Small intestine (tissue), 7 donors: ENCODE data around the gene PRKAR1B. TPM values are rescaled to one million over a fixed set of nuclear protein-coding genes. Genes with fewer than 3 reads are reported as not detected.
A peak's percentile ranks its signal among the peaks of the same experiment; 100 is the strongest.

Experiments
- DNase-seq, 2 donors: peaks; one replicate each; pipeline versions ENCODE4 v3.0.0 to v3.0.0-alpha.2; 2013
- FAIRE-seq: peaks from 2 replicates; lab custom pipeline; 2012; peaks lifted over from hg19 to GRCh38; lab: Jason Lieb, UNC
- H3K27ac ChIP-seq, 3 donors: one replicate each; pipeline ENCODE4 v1.5.1; 2013; ENCODE audit warnings: low read length in 2 of 3, mild to moderate bottlenecking in 2 of 3, control low read depth in 1 of 3, inconsistent platforms in 1 of 3, low read depth in 1 of 3, moderate library complexity in 1 of 3
- H3K27me3 ChIP-seq, 3 donors: one replicate each; pipeline ENCODE4 v1.6.1; 2013; ENCODE audit warnings: low read length in 3 of 3, inconsistent platforms in 1 of 3; ENCODE audit not compliant: control insufficient read depth in 3 of 3, insufficient read depth in 3 of 3
- H3K36me3 ChIP-seq, 3 donors: one replicate each; pipeline ENCODE4 v1.6.1; 2013; ENCODE audit warnings: low read length in 3 of 3, inconsistent platforms in 1 of 3, low read depth in 1 of 3, mild to moderate bottlenecking in 1 of 3, moderate library complexity in 1 of 3; ENCODE audit not compliant: control insufficient read depth in 3 of 3, insufficient read depth in 2 of 3
- H3K4me1 ChIP-seq, 3 donors: one replicate each; pipeline ENCODE4 v1.6.1; 2013; ENCODE audit warnings: low read length in 2 of 3, inconsistent platforms in 1 of 3, low read depth in 1 of 3, mild to moderate bottlenecking in 1 of 3, moderate library complexity in 1 of 3; ENCODE audit not compliant: control insufficient read depth in 3 of 3, insufficient read depth in 2 of 3
- H3K4me3 ChIP-seq, 3 donors: one replicate each; pipeline ENCODE4 v1.5.1; 2013; ENCODE audit warnings: low read length in 3 of 3, control low read depth in 1 of 3, inconsistent platforms in 1 of 3, low read depth in 1 of 3, mild to moderate bottlenecking in 1 of 3, moderate library complexity in 1 of 3
- H3K9me3 ChIP-seq, 2 donors: one replicate each; pipeline ENCODE4 v1.6.1; 2013; ENCODE audit warnings: low read depth in 1 of 2, low read length in 1 of 2; ENCODE audit not compliant: control insufficient read depth in 2 of 2, insufficient read depth in 1 of 2
- WGBS, 3 donors: extraction: QIAGEN DNeasy Blood & Tissue Kit; methylation state at CpG; one replicate each; pipeline ENCODE4 v1.1.7; 2013; 5-methylcytosine and 5-hydroxymethylcytosine counted together
- polyA plus RNA-seq, 4 donors: library from polyadenylated mRNA; stranded (reverse) in 3 of 4; unstranded in 1 of 4; fragments of 200-250 nt in 3 of 4; fragments of 120-200 nt in 1 of 4; gene quantifications; one replicate each; pipeline versions ENCODE4 v1.2.1 to v1.2.3, GENCODE V29; 2013
- donor health status: healthy with polysubstance abuse.
- donor health status: control.
- donor health status: control.
- donor health status: Bipolar disorder and iron deficiency.
- donor health status: healthy.

The PRKAR1B gene
- polyA plus RNA-seq, 4 donors = 9.5 to 32.3 (median 18.6) TPM

- FAIRE-seq (no peak), DNase-seq (peak in 1 of 2 donors; percentile 88)
- WGBS, 3 donors = 2 to 6% (median 5%) methylated on average over 60 to 72 of the region's 72 CpGs
- H3K27me3 ChIP-seq = peaks cover 0 to 23% (median 6%) of the 10 kb centered on the region in 3 donors
- H3K4me3 ChIP-seq = peak overlapping the region in 2 of 3 donors; percentile 42 to 89
- no peaks in the 10 kb centered on the region for H3K9me3 ChIP-seq
- H3K4me1 ChIP-seq = peaks cover 0 to 32% (median 0%) of the 10 kb centered on the region in 3 donors
- peaks cover 0 to 16% (median 0%) of the 10 kb centered on the region in 3 donors for H3K36me3 ChIP-seq
- peak overlapping the region in 1 of 3 donors; percentile 89 for H3K27ac ChIP-seq
Measured at GRCh38 chr7:521221-522070, 205.6 kb downstream of the PRKAR1B start.

- no peak for FAIRE-seq
- Histone ChIP-seq H3K4me1 (peaks cover 0 to 36% (median 0%) of the 10 kb centered on the region in 3 donors), H3K36me3 (peaks cover 0 to 20% (median 0%) of the 10 kb centered on the region in 3 donors), H3K9me3 (no peaks in the 10 kb centered on the region), H3K4me3 (peak overlapping the region; percentile 30 to 89 (median 42)), H3K27me3 (peaks cover 0 to 23% (median 6%) of the 10 kb centered on the region in 3 donors), H3K27ac (peak overlapping the region in 1 of 3 donors; percentile 89)
- peak in 1 of 2 donors; percentile 79 for DNase-seq
- WGBS, 3 donors = 2 to 7% (median 3%) methylated on average over 50 to 63 of the region's 63 CpGs
Measured at GRCh38 chr7:520503-521161, 206.4 kb downstream of the PRKAR1B start.

GRCh38 chr7:519484-520390, 207.3 kb downstream of the PRKAR1B start, which contains the start of gene PDGFA:
TSS of gene PDGFA (minus strand) at chr7:519846. CDS start at chr7:519001, 845 bp downstream.
- no peak for FAIRE-seq
- WGBS, 3 donors = 0 to 1% (median 1%) methylated on average over 26 to 118 of the region's 132 CpGs

GRCh38 chr7:518630-519483, 208.2 kb downstream of the PRKAR1B start:
- H3K27me3 ChIP-seq = peaks cover 0 to 23% (median 6%) of the 10 kb centered on the region in 3 donors
- FAIRE-seq = no peak

More at GRCh38 chr7:519484-520390, 207.3 kb downstream of the PRKAR1B start, which contains the start of gene PDGFA:
- Histone ChIP-seq H3K27me3 (peaks cover 0 to 23% (median 6%) of the 10 kb centered on the region in 3 donors), H3K27ac (peak within 1 kb of the TSS; percentile 88 to 99 (median 93)), H3K4me1 (peaks cover 0 to 45% (median 0%) of the 10 kb centered on the region in 3 donors), H3K36me3 (peaks cover 0 to 28% (median 0%) of the 10 kb centered on the region in 3 donors), H3K4me3 (peak within 1 kb of the TSS; percentile 66 to 89 (median 89)), H3K9me3 (no peaks in the 10 kb centered on the region)
- DNase-seq = peak in 1 of 2 donors; percentile 84

GRCh38 chr7:517774-518629, 209.1 kb downstream of the PRKAR1B start:
- peaks cover 0 to 38% (median 0%) of the 10 kb centered on the region in 3 donors for H3K36me3 ChIP-seq
- WGBS, 3 donors = 0 to 1% (median 1%) methylated on average over 45 to 70 of the region's 70 CpGs
- no peaks in the 10 kb centered on the region for H3K9me3 ChIP-seq
- H3K4me1 ChIP-seq = peaks cover 0 to 52% (median 0%) of the 10 kb centered on the region in 3 donors
- peaks cover 0 to 17% (median 2%) of the 10 kb centered on the region in 3 donors for H3K27me3 ChIP-seq
- peak overlapping the region; percentile 88 to 99 (median 93) for H3K27ac ChIP-seq
- FAIRE-seq (no peak), DNase-seq (peak; percentile 76 to 78)
- peak overlapping the region; percentile 66 to 89 (median 89) for H3K4me3 ChIP-seq

More at GRCh38 chr7:518630-519483, 208.2 kb downstream of the PRKAR1B start:
- Histone ChIP-seq H3K36me3 (peaks cover 0 to 29% (median 0%) of the 10 kb centered on the region in 3 donors), H3K27ac (peak overlapping the region; percentile 88 to 99 (median 93)), H3K9me3 (no peaks in the 10 kb centered on the region), H3K4me1 (peaks cover 0 to 51% (median 0%) of the 10 kb centered on the region in 3 donors), H3K4me3 (peak overlapping the region; percentile 66 to 89 (median 89))
- DNase-seq = peak; percentile 83 to 92
- 0 to 1% (median 1%) methylated on average over 52 to 93 of the region's 93 CpGs for WGBS, 3 donors

- H3K27ac ChIP-seq = peak overlapping the region; percentile 88 to 99 (median 93)
- no peaks in the 10 kb centered on the region for H3K9me3 ChIP-seq
- FAIRE-seq (no peak), DNase-seq (peak; percentile 90)
- peaks cover 0 to 49% (median 0%) of the 10 kb centered on the region in 3 donors for H3K36me3 ChIP-seq
- peaks cover 0 to 13% (median 1%) of the 10 kb centered on the region in 3 donors for H3K27me3 ChIP-seq
- WGBS, 3 donors = 1 to 3% (median 2%) methylated on average over 60 to 83 of the region's 83 CpGs
- peak overlapping the region; percentile 66 to 89 (median 89) for H3K4me3 ChIP-seq
- H3K4me1 ChIP-seq = peaks cover 0 to 56% (median 5%) of the 10 kb centered on the region in 3 donors
Measured at GRCh38 chr7:516606-517456, 210.2 kb downstream of the PRKAR1B start.
